H1 (cell line): ENCODE measurements around the gene HTRA1. TPM values are rescaled to one million over a fixed set of nuclear protein-coding genes. Genes with fewer than 3 reads are reported as not detected.

Experiments used
- KDM5A ChIP-seq: fragments of 200-600 bp; IDR thresholded peaks from 2 replicates; pipeline ENCODE4 v1.7.1; 2012; ENCODE audit warnings: mild to moderate bottlenecking, low read length, inconsistent platforms, mixed read lengths
- SP4 ChIP-seq: IDR thresholded peaks from 2 replicates; pipeline ENCODE4 v1.6.1; 2012; ENCODE audit warnings: low read length, inconsistent platforms
- polyA plus RNA-seq, 7 experiments: library from polyadenylated mRNA; depleted of rRNA in 3 of 7; stranded (reverse) in 5 of 7; unstranded in 2 of 7; fragments of >200 nt in 5 of 7; fragments of 200-250 nt in 2 of 7; gene quantifications; 1 replicate in 5 of 7; 2 replicates in 1 of 7; 4 replicates in 1 of 7; pipeline versions ENCODE4 v1.2.1 to v1.2.3, GENCODE V29; 2011 to 2013; ENCODE audit warnings: missing spikeins in 2 of 7, mixed read lengths in 2 of 7
- total RNA-seq: library from RNA; stranded (reverse); fragmentation: NEBNext Ultra II Directional; extraction: Animal tissue kit (Norgen Biotek cat#: 25700); gene quantifications from 2 replicates; pipeline ENCODE4 v1.2.1, GENCODE V29; 2021

The HTRA1 gene
- total and polyA plus RNA-seq, 2 of the 8 experiments (the other 6 are each of a cell fraction or from before 2014, with no cell fraction given): 15.8 to 20.1 TPM

DNA sequence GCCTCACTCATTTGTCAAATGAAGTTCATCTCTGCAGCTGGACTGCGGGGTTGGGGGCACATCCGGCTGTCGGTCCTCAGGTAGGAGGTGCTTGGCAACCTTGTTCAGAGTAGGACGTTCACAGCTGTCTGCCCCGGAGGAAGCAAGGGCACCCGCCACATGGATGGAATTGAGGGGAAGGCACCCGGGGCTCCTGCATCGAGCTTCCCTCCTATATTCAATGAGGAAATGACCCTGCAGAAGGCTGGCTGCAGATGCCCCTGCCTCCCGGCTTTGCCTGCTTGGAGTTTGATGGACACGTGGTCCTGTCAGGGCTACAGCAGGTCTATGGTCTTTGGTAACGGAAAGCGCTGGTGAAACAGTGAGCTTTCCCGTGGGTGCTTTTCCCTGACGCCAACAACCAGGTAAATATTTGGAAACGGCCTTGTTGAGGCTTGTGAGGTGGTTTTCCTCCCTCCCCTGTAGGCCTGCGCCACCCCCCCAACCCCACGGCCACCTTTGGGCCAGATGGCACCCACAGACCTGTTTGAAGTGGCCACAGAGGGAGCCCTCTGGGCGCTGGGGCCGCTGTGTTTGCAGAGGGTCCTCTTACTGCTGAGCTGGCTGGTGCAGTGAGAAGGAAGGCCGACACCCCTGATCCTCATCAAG lies 32.9 kb downstream of the HTRA1 start (continued):
- TF ChIP-seq KDM5A (no peak), SP4 (no peak)
- TF ChIP-seq, all 59 proteins: peak for 0
